HUDEP-2 (cell line): Measurements from ENCODE around the gene THOC7.

Source experiments
- DNase-seq, 76 experiments: peaks; one replicate each; lab custom pipeline; 2025; ENCODE audit not compliant: unreplicated experiment in 76 of 76; lab: John Stamatoyannopoulos, UW

Gene THOC7

DNA sequence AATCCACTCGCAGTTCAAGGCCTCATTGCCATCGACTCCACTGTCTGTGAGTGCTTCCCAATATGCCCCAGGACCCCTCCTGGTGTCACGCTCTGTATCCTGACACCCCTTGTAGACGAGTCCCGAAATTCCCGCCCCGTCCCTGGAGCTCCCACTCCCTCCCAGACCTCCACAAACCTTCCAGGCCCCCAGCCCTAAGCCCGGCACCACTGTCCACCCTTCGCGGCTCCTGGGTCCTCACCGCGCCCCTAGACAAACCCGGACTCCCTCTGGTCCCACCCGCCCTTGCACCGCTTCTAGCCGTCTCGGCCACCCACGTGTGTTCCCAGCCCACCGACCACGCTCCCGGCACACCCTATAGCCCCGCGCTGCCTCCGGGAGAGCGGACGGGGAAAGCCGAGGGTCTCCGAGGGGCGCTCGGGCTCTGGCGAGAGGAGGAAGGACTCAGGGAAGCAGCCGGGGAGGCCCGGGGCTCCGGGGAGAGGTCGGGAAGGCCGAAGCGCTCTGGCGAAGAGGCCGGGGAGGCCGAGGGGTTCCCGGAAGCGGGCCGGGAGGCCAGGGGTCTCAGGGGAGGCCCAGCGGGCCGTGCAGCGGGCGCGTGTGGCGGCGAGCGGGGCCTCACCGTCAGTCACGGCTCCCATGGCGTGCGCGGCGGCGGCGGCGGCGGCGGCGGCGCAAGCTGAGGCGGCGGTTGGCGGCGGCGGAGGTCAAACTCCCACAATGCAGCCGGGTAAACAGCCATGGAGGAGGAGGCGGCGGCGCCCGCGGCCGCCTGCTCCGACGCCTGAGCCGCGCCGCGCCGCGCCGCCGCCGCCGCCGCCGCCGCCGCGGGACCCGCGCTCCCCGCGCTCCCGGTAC lies at the start of gene THOC7, which contains the start of gene ATXN7:
TSS of gene THOC7 (minus strand) at position 656 of the 858 bp plus-strand sequence. CDS start at position 641, 15 bp downstream.
TSS of gene ATXN7 (plus strand) at position 718 of the 858 bp plus-strand sequence. CDS start 48,732 bp downstream, outside the sequence.
- peak in 46 of 76 experiments; percentile 3 to 58 (median 33) for DNase-seq

DNA sequence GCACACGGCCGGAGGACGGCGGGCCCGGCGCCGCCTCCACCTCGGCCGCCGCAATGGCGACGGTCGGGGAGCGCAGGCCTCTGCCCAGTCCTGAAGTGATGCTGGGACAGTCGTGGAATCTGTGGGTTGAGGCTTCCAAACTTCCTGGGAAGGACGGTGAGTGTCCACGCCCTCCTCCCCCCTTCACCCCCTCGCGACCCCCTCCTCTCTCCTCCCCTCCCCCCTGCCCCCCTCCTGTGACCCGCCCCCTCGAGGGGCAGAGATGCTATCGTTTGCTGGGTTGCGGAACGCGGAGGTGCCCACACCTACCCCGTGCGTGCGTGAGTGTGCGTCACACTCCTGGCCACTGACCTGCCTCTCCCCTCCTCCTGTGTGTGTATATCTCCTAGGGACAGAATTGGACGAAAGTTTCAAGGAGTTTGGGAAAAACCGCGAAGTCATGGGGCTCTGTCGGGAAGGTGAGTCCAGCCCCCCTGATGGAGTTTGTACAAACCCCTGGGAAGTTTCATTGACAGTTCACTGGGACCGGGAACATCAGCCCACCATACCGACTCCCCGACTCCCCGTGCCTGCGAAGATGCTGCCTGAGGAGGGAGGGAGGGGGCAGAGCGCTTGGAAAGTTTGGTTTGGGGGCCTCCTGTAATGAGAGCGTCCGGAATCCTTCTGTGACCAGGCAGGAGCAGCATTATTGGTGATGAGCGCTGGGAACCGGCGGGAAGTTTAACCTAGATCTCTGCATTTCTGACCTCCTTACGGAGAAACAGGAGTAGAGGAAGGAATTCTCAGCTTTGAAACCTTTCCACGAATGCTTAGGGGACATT lies 49.4 kb upstream of the THOC7 start:
- peak in 28 of 76 experiments; percentile 2 to 39 (median 20) for DNase-seq

DNA sequence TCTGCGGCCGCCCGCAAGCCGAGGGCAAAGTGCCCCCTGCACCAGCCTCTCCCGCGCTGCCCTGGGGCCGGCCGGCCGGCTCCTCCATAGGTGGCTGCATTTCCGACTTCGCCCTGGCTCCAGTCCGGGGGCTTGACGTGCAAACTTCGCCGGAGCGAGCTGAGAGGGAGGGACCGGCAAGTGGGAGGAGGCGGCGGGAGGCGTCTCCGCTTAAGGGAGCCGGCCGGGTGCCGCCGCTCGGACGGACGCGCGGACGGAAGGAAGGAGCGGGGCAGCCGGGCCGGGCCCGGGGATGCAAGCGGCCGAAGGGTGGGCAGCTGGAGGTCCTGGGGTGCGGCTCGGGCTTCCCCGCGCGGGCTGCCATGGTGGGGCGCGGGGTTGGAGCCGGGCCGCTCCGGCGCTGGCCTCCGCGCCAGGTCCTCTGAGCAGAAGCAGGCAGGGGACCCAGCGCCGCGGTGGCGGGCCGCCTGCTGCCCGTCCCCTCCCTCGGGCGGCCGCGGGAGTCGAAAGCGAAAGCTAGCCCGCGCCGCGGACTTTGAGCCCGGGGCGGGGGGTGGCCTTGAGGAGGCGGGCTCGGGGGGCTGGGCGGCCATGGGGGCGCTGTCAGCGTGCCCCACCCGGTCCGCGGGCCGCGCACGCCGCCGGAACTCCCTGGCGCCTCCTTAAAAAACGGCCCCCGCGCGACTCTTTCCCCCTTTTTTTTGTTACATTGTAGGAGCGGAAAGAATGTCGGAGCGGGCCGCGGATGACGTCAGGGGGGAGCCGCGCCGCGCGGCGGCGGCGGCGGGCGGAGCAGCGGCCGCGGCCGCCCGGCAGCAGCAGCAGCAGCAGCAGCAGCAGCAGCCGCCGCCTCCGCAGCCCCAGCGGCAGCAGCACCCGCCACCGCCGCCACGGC lies 48.5 kb upstream of the THOC7 start, which contains the start of gene SCAANT1:
TSS of gene SCAANT1 (minus strand) at position 511 of the 895 bp plus-strand sequence.
- peak in 74 of 76 experiments; percentile 11 to 86 (median 72) for DNase-seq

DNA sequence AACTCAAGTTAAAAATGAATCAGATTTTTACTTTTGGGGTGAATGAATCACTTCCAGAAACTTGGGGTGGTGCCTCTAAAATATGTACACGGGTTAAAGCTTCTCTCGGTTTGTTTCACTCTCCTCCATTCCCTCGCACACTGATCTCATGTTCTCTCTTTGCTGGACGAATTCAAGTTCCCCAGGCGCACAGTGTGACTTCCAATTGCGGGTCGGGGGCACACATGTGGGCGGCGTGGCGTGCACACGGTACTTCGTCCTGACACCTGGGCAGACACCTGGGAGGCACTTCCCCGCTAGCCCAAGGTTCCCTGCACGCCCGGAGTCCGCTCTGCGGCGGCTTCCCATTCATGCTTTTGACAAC lies 47.9 kb upstream of the THOC7 start:
- no peak for DNase-seq

DNA sequence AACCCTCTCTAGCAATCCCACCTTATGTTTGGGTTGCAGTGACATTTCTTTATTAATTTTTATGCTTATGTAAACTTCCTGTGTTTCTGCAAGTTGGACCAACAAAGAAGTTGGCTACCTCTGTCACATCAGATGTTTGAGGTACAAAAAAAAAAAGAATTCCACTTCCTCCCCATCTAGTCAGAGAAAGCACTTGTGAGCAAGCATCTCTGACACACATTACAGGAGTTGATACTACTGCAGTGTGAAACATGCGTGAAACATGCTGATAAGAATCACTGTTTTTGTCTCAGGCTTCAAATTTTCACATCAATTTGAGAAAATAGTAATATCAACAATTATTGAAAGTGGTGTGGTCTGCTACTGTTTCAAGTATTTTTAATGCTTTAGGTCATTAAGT lies 47.3 kb upstream of the THOC7 start:
- no peak for DNase-seq

DNA sequence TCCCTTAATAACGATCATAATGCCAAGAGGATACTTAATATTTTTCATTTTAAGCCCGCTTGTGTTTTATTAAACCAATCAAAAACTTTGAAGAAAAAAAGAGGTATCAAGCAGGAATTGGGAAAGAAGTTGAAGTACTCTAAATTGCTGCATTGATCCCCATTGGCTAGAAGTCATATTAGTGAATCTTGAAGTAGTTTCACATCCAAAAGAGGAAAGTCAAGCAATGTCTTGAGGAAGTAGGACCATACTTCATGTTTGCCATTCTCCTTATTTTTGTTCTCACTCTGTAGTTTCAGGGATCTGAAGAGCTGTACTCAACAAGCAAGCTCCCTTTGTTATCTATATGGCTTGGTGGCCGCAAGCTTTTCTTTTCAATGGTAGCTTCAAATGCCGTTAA lies 46.4 kb upstream of the THOC7 start:
- DNase-seq, result no peak

DNA sequence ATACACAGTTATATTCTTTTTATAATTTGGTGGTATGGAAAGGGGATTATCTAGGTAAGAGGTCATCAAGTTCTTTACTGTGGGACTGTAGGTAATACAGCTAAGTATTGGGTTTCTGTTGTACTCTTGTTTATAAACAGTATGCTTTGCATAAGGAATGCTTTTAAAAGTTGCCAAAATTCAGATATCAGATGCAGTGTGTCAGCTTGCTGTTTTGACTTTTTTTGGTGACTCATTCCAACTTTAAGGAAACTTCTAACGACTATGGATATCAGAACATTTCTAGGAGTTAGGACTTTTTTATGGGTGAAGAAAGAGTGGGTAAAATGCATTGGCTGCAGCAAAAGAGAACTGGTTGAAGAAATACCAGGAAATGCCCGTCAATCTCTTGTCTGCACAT lies 45.8 kb upstream of the THOC7 start:
- DNase-seq, result no peak

DNA sequence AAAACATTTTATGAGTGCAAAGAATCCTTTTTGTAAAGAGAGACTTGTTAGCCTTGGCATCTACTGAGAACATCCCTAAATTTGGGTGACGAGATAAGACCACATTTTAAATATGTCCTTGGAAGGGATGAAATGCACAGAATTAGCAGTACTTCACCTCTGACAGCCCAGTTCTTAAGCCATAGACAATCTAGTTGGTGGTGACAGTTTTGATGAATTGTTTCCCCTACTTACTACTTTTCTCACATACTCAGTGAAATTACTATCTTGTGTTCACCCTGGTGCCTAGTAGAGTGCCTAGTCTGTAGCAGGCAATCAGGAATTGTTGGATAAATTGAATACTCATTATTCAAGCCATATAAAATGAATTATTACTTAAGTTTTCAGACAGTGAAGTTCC lies 45.2 kb upstream of the THOC7 start:
- no peak for DNase-seq

DNA sequence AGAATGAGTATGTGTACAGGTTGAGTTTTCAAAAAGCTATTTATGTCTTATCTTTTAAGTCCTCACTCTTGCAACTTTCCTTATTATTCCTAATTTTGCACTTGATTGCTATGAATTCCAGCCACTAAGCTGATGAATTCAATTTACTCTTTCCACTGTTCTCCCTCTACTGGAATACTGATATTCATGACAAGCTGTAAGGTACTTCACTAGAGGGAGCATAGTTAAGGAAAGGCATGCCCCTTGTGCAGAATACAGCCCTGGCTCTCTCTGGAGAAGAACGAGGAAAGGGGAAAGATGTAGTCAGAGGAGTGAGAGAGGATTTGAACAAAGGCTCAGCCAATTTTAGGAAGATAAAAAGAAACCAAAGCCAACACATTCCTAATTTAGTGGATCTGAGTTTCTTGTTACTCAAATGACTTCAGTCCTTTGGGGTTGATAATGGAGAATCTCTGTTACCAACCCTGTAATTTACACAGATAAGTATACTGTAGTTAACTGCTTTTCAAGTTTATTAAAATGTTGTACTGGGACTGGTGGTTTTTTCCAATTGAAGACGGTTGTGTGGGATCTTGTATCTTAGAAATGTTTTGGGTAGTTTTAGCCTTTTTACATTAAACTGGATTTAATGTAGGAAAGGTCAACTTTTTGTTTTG lies 44.6 kb upstream of the THOC7 start:
- DNase-seq, result no peak

DNA sequence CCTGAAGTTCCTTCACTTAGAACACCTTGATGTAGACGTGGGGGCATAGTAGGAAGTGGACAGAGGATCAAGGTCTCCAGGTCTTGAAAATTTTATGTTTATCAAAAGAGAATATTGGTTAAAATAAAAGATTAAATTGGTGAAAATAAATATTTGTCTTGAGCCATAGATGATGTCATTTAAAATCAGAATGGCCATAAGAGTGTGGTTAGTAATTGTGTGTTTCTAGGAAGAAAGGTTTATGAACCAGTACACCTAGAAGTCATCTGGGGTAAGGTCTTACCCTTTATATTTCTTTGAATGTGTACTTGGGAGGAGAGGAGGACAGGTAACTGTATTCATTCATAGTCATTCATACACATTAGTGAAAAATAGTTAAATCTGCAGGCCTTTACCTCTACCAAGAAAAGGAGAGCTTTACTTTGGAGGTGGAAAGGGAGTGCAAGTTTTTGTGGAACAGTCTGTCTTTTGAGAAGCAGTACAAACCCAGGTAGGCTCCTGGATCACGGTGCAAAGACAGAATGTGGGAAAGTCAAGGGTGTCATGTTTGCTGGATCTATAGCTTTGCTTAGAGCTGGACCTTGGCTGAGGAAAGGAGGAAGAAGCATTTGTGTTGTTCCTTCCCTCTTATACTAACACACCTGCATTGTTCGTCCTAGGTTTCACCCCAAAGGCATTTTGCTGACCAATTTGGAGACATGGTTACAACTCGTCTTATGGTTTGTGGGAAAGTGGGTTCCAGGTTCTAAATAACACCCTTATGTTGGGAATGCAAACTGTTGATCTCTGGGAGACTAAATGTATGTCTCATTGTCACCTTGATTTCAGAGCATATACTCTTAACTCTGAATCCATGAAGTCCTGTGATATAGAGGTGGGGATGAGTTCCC lies 42.4 kb upstream of the THOC7 start:
- no peak for DNase-seq

DNA sequence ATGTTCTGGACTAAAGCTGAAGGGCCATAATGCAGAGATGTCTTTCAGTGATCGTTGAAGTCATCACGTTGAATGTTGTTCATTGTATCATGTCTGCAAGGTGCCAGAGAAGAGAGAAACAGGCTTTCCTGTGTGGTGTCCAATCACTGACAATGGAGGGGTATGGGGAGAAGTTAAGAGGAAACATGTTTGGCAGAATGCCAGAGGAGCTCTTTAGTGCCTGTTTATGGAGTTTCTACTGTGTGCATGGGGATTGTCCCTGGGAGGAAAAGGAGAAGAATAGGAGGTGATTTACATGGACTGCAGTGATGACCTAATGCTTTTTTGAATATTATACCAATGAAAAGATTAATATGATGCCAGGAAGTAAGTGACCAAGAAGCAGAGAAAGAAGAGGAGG lies 36.9 kb upstream of the THOC7 start:
- DNase-seq, result no peak

DNA sequence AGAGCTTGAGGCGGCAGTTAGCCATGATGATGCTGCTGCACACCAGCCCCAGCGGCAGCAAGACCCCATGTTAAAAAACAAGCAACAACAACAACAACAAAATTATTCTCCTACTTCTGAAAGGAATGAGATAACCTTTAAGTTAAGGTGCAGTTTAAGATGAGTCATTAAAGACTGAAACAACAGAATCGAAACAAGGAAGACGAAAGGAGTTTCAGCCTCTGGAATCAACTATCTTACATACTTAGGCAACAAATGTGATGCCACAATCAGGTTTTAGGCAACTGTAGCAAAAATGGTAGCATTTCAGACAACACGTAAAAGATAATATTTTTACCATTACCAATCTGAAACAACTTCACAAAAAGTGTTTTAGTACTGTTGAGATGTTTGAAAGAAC lies 36.4 kb upstream of the THOC7 start:
- no peak for DNase-seq

DNA sequence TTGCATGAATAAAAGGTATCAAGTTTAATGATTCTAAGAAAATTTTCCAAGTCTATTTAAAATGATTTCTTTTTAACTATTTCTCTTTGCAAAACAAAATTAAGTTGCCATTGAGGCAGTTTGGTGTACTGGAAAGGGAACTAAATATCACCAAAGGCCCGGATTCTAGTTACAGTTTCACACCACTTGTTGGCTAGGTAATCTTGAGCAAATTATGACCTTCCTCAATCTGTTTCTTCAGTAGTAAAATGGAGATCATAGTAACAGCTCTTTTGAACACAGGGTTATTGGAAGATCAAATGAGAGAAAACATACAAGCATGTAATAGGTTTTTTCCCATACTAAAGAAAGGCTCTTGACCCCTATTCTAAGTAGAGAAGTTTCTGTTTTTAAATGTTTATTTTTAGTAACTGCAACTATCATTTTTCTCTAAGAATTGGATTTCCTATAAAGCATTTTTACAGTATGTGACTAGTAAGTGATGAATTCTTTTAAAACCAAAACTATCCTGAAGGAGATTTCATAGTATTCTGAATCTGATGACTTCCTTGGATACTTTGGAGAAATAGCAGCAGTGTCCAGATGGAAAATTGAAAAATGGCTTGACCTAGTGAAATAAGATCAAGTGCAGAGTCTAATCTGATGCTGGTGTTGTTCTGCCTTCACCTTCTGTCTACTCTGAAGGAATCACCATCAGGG lies 32.9 kb upstream of the THOC7 start:
- no peak for DNase-seq

DNA sequence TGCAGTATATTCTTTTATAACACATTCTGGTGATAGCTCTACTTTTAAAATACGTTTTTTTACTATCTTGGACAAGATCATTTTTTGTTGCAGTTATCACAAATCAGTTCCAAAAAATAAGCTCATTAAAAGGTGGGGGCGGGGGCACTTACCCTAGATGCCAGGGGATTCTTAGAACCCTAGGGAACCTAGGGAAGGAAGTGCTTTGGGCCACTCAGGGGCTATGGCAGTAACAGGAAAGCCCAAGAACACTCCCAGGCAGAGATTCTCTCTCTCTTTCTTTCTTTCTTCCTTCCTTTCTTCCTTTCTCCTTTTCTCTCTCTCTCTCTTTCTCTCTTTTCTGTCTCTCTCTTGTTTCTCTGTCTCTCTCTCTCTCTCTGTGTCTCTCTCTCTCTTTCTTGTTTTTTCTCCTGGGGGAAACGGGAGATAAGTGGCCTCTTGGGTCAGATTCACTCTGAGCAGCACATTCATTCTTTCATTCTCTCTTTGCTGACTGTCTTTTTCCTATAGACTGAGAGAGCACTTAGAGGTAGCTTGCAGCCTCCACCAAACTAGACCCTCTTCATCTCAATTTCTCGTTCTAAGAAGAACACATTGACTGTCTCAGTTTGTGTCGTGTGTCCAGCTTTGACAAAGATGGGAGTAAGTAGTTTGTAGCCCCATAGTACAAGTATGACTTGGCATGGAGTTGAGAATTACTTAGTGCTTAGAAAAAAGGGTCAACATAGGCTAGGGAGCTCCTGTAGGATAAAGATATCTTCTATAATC lies 32.0 kb upstream of the THOC7 start:
- no peak for DNase-seq

DNA sequence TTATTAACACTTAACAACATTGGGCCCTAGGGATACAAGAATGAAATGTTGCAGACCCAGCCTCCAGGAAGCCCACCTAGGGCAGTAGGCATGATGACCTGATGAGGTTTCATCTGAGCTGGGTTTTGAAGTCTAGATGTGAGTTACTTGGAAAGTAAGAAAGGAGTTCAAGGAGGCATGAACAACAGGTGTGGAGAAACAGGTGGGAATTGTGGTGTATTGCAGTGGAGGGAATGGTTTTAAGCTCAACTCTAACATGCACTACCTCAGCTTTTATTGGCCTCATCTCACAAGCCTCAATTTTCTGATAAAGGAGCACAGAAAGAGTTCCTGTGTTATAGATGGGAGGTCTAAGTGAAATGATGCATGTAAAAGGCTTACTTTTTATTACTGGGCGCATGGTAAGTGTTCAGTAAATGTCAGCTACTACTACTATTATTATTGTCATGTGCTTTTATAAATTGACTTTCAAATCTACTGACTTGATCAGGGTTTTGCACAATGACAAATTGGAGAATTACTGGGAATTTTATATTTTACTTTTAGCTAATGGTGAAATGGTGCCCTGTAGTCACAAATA lies 29.3 kb upstream of the THOC7 start:
- no peak for DNase-seq

DNA sequence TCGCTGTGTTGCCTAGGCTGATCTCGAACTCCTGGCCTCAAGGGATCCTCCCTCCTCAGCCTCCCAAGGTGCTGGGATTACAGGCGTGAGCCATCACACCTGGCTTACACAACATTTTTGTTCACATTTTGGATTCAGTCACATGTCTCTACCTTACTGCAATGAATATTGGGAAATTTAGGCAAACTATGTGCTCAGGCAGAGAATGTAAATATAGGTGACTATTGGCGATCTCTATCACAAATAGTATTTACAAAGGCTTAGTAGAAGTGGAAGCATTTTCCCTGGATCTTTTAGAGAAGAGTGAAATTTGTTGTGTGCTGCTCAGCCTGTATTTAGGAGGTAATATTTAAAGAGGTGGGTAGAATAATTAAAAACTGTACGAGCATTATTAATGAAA lies 27.9 kb upstream of the THOC7 start:
- DNase-seq, result no peak

DNA sequence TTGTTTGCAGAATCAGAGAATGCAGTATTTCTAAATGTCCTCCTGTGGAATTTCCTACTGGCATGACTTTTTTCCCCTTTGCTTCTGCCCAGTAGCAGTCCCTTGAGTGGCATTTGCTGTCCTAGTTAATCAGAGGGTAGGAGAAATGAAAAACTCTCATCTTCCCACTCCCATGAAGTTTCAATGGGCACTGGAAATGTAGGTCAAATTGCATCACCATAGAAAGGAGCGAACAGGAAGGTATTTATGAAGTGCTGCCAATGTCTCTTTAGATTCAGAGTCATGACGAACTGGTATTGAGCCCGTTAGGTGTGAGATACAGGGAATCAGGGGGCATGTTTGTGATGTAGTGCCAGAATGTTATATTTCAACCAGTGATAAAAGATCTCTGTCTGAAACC lies 23.3 kb upstream of the THOC7 start:
- no peak for DNase-seq
